NCI-H2081 (cell line): ENCODE measurements around the gene TRIM37.
"Not testable (repeated sequence)": the region's sequence is repeated elsewhere in the genome, so short reads cannot be mapped to it uniquely, and the experiment has no call there.

Source experiments
- DNase-seq, 2 experiments: peaks; one replicate each; lab custom pipeline; 2025; lab: John Stamatoyannopoulos, UW

TRIM37 gene

DNA sequence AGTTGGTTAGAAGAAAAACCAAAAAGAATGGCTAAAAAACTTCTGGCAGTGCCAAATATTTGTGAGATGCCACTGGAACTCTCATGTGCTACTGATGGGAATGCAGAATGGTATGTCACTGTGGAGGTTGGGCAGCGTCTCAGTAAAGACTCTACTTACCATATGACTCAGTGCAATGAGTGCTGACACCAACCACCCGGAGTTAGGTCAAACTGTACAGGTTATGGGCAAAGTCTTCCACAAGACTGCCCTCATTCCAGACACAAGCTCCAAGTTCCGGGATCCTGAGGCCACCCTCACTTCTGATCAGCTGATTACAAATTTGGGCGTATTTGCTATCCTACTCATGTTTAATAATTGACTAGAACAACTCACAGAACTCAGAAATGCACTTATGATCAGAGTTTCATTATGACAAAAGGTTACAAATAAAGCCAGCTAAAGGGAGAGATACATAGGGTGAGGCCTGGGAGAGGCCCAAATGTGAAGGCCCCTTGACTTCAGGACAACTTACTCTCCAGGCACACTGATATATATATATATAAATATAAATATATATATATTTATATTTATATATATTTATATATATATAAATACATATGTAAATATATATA is 114.9 kb downstream of the TRIM37 start:
- no peak for DNase-seq

DNA sequence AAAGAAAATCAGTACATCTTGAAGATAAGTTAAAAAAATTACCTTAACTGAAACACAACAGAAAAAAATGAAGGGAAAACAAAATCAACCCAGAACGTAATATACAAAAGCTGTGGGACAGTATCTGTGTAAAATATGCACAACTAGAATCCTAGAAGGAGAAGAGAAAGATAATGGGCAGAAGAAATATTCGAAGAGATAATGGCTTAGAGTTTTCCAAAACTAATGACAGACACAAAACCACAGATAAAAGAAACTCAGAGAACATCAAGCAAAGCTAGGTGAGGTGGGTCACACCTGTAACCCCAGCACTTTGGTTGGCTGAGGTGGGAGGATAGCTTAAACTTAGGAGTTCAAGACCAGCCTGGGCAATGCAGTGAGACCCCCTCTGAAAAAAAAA is 117.1 kb downstream of the TRIM37 start:
- DNase-seq, result no peak

DNA sequence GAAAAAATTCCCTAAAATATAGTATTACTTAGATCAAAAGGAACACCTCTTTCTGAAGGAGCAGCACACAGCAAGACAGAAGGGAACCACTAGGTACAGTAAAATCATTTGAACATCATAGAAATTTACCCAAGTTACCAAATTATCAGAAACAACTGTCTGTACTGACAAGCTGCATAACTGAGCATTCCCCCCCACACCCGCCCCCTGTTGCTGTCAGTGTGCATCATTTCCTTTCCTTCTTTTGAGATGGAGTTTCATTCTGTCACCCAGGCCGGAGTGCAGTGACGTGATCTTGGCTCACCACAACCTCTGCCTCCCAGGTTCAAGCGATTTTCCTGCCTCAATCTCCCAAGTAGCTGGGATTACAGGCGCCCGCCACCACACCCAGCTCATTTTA is 120.7 kb downstream of the TRIM37 start:
- DNase-seq, result no peak

DNA sequence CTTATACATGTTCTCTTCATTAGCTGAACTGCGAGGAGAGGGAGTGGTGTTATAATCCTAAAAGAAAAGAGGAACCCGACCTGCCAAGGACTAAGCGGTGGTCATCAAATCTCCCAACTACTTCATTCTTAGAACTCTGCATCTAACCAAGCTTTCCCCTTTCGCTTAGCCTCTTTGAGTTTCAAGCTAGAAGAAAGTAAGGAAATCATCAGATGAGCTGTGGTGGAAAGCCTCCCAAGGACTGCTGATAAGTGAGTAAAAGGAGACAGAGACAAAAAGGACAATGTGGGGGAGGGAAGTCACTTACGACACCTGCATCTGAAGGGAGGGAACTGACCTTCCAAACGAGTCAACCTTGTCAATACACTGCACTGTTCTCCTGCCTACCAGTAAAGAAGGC is 121.3 kb downstream of the TRIM37 start:
- DNase-seq, result no peak

DNA sequence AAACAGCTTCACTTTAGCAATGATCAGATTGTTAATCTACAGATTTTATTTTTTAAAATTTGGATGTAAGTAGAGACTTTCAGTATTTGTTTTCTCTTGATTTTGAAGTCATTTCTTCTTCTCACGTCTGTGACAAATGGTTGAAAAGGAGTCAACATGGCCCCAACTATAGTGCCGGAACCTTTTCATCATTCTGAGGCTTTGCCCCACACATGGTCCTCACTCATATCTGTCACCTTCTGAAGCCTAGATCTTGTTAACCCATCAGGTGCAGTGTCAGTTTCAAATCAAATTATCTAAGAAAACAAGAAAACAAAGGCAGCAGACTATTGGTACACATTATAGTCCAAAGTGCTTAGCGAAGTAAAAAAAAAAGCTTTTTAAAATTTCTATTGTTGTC is 124.1 kb downstream of the TRIM37 start:
- DNase-seq, result no peak

DNA sequence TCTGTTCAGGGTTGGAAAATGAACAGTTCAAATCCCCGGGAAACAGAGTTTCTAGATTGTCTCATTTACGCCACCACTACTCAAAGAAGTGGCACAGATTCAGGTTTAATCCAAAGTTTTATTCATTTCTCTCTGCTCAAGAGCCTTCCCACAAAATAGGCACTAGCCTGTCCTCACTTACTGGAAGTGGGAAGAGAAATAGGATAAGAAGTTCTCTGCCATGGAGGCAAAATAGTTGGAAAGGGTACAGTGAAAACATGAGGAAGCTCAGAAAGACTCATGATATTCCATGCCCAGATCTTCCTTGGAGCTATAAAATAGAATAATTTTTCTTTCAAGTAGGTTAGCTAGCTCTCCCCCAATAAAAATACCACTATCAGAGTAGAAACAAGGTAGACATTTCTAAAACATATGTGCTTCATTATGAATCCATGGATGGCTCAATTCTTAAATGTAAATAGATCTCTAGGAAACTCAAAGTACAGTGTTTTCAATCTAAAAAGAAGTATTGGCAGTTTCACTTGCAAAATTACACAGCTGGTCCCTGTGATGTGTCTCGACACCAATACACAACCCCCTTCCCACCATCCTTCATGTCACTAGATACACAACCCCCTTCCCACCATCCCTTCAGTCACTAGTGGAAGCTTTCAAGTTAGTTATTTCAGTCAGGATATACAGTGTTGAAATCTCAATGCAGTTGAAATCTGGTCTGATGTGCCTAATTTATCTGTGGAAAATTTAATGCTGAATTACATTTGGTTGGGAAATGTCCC is 125.8 kb downstream of the TRIM37 start:
- DNase-seq, result no peak

DNA sequence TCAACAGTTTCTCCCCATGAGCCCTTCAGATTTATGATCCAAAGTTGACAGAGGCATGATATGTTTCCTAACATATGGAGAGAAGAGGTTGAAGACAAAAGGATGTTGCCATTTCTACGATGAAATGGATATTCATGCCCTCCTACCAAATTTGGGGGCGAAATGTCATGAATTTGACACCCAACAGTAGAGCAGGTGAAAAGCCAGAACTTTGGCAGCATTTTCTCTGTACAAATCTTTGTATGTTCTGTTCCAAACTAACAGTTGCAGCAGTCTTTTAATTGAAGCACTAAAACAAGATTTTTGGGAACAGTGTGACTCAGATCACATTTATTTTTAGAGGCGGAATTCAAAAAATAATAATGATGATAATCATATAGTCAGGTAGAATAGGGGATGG is 130.1 kb downstream of the TRIM37 start:
- DNase-seq, result no peak

DNA sequence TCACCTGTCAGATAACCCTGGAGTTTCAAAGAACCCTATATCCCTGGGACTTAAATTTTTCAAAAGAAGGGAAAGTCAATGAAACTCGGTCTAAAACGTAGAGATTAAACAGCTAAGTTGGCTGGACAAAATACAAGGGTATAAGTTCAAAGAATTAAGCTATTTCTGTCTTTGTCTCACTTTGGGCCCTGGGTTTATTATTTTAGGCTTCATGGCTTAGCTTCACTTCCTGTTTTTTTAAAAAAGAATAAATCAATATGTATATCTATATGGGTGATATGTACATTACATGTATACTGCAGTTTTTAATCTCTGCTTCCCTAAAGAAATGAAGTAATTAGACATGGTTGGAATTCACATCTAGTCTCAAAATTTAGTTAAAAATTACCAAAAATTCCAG is 132.3 kb downstream of the TRIM37 start:
- no peak for DNase-seq

DNA sequence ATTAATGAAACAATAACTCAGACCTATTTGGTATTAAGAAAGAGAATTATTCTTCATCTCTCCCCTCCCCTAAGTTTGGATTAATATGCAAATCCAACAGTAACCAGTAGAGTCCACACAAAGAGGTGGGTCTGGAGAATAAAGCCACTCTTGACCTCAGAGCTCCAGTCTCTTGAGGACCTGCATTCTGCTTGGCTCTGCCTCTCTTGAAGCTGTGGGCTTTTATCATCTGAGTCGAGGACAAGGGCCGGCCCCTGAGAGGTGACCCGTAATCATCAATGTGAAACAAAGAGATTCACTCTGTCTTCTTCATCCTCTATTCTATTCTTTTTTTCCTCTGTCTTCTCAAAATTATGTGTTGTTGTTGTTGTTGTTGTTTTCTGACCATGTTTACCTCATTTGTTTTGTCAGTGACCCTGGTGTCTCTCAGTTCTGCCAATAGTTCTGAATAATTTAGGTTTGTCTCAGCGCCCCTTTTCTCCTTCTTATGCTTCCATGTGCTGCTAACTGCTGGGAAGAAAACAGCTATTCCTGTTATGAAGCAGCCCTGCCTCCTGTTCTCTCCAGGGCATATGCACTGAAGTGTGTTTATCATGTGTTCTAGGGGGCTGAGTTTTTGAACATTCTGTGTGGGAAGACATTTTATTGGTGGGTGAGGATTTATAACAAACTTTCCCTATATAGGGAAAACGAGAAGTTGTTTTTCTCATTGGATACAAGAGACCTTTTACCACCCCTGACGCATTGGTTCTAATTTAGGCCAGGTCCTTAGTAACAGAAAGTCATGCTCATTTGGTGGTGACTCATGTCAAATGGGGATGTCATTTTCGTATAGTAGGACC is 135.8 kb downstream of the TRIM37 start:
- DNase-seq, result no peak

DNA sequence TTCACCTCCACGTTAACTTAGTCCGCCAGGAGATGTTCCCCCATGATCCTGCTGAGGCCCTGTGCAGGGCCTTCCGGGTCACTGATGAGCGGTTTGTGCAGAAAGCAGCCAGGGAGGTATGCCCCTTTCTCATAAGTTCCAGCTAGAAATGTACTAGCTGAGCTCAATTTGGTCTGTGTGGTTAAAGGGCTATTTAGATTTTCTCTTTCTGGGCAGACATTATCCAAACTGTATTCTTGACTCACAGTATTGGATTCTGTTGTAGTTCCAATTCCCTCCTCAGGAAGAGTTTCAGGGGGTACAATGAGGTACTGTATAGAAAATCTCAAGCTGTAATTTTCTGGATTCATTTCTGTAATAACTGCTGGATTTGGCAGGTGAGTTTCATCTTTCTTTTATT is 137.1 kb downstream of the TRIM37 start:
- DNase-seq, result no peak

DNA sequence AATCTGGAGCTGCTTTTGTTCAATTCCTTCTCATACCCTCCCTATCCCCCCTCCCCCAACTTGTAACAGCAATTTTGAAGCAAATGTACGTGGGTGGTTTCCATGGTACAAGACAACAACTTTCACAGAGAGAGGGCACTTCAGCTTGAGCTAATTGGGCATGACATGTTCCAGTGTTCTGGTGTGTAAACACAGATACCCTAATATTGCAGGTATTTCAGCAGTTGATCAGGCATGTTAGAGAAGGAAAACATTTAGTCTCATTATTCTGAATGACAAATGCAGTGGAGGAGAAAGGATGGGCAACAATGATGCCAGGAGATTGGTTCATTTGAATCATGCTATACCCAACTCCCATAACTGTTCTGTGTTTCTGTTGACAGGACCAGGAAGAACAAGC is 137.5 kb downstream of the TRIM37 start:
- DNase-seq, result peak; percentile 59 to 85

DNA sequence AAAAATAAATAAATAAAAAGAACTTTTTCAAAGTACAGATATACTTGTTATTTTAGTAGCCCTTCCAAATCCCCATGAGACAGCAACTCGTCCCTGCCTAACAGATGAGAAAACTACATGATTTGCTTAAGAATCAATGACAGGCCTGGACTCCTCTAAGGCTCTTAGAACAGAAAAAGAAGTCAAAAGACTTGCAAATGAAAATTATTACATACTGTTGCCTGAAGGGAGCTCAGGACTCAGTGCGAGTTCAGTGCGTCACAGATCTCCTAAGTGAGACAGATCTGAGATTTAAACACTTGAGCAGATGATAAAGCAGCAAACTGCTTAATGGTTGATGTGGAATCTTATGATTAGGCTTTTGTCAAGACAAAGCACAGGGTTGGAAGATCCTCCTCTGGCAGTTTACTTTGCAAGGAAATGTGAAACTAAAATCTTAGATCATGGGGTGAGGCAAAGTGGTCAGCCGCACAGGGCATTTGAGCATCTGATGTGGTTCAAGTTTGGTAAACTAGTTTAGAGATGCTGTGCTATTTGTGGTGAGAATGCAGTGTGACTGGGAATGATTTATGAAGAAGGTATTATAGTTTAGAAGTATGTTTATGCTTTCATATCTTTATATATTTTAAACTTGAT is 138.1 kb downstream of the TRIM37 start:
- no peak for DNase-seq

DNA sequence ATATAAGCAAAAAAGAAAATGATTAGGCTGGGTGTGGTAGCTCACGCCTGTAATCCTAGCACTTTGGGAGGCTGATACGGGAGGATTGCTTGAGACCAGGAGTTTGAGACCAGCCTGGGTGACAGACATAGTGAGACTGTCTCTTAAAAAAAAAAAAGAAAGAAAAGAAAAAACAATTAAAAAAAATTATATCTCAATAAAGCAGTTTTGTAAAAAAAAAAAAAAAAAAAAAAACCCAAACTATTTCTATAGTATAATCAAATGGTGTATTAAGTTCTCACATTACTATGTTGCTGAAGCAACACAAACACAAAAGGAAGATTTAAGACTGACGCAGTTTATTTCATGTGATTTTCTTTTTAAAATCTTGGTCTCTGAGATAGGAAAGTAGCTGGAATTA is 140.5 kb downstream of the TRIM37 start:
- no peak for DNase-seq

DNA sequence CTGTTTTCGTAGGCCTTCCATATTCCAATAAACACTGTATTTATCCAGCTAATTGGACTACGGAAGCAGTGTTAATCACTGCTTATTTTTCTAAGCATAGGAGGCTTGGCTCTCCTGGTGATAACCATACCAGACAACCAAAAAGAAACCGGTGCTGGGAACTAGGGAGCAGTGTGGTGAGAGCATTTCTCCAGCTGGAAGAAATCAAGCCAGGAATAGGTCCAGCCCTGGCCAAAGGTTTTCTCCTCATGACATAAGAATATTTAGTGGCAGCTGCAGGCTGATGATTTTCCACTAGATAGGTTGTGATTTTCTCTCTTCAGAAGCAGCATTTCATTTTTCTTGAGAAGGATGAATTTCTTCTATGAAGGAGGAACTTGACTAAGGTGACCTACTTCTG is 141.5 kb downstream of the TRIM37 start:
- DNase-seq, result peak in 1 of 2 experiments; percentile 3

DNA sequence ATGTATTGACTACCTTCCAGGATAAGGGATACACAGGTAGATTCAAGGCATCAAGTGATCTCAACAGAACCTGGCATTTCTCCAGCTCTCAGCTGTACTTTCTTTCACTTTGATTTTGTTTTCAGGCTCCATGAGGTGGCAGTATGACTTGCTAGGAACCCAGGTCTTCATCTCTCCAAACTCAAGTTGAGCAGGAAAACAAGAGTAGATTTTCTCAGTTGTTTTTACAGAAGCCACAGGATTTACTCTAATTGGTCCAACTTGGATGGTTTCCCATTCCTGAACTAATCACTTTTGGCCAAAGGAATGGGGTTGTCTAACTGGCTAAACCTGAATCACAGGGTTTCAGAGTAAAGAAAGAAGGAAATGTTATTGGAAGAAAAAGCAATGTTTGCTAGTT is 146.6 kb downstream of the TRIM37 start:
- DNase-seq, result peak in 1 of 2 experiments; percentile 46

DNA sequence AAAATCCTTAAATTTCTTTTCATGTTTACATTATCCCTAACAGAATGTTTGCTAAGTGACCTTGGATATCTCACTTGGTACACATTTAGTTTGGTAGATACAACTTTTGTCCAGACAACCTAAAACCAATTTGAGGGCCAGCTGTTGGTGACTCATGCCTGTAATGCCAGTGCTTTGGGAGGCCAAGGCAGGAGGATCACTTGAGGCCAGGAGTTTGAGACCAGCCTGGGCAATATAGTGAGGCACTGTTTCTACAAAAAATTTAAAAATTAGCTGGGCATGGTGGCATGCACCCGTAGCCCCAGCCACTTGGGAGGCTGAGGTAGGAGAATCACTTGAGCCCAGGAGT is 149.0 kb downstream of the TRIM37 start:
- not testable (repeated sequence) for DNase-seq

DNA sequence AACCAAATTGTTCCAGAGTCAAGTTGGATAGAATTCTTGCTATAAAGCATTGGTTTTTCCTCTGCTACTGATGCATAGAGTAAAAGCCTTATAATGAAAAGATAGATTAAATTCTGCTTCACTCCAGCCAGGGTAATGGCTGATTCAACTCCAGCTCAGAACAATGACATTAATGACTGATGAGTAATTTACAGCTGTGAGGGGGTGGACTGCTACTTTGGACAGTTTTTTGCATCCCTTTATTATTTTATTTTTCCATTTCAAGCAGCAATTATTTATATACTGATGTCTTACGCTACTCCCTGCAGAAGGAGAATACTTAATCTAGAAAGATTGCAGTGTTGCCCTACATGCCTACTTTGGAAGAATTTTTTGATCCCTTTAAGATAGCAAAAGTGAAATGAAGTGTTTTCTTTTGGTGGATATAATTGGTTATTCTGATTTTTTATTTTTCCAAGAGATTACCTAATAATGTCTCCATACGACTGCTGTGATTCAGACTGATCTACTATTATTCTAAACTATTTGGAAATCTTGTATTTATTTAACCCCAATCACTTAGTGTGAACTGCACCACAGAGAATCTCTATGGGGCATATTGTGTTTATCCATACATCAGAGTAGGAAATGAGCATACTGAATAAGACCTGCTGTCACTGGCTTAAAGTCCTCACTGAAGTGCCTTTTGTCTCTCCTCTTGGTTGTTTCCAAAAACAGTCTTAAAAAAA is 149.5 kb downstream of the TRIM37 start:
- no peak for DNase-seq

DNA sequence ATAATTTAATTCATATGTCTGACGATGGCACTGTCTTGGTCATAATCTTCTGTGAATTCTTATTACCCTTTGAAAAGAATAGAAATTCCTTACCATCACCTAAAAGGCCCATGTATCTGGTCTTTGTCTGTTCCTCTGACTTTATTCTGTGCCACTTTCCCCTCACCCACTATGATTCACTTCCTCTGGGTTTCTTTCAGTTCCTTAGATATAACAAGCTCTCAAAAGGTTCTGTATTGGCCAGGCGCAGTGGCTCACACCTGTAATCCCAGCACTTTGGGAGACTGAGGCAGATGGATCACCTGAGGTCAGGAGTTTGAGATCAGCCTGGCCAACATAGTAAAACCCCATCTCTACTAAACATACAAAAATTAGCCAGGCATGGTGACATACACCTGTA is 152.3 kb downstream of the TRIM37 start:
- DNase-seq, result not testable (repeated sequence)

DNA sequence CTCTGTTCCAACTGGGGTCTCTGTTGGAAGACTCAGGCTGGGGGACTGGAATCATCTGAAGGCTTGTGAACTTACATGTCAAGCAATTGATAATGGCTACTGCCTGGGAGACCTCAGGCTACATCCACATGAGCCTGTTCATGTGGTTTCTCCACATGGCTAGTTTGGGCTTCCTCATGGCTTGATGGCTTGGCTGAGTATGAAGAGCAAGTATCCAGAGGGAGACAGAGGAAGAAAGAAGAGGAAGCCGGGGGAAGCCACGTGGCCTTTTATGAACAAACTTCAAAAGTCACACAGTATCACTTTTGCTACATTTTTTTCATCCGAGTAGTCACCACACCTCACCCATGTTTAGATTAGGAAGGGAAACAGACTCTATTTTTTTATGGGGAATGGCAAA is 158.9 kb downstream of the TRIM37 start:
- no peak for DNase-seq

DNA sequence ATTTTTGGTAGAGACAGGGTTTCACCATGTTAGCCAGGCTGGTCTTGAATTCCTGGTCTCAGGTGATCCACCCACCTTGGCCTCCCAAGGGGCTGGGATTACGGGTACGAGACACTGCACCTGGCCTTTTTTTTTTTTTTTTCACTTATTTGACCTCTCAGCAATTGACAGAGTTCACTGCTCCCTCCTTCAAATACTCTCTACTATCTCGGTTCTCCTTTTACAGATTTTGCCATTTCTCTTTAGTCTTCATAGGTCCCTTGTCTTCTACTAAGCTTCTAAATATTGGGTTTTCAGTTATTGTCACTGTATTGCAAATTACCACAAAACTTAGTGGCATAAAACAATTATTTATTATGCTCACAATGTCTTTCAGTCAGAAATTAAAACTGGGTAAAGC is 159.3 kb downstream of the TRIM37 start:
- DNase-seq, result no peak

DNA sequence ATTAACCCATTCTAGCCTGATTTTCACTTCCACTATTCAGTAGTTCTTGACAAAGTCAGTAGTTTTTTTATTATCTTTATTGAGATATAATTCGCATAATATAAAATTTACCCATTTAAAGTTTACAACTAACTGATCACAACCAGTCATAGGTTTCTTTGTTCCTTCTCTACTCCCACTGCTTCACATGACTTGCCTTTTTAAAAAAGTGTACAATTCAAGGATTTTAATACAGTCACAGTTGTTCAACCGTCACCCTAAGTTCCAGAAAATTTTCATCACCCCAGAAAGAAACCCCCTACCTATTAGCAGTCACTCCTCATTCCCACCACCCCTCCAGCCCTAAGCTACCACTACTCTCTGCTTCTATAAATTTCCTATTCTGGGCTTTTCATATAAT is 162.5 kb downstream of the TRIM37 start:
- no peak for DNase-seq

DNA sequence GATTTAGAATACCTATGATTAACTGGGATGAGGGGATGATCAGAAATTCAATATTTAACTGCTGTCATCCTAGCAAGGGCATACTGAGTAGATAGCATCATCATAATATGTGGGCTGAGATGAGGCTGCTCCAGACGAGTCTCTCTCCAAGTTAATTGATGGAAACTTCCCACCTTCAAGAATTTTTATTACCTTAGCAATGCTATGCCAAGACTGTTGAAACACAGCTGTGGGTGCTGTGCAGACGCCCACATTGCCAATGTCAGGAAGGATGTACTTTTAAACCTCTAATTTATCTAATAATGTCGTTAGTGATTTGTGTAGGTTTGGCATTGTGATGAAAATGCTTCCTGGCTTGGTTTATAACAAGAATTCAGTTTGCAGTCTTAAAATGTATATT is 170.4 kb downstream of the TRIM37 start:
- DNase-seq, result no peak
